KMS-11 (cell line): Measurements from ENCODE around the gene DGCR2.
"Not testable (repeated sequence)": the region's sequence is repeated elsewhere in the genome, so short reads cannot be mapped to it uniquely, and the experiment has no call there.

Experiments
- H2AFZ ChIP-seq: fragments of 200-600 bp; sonication (generic); 2 replicates; pipeline ENCODE4 v1.6.1; 2016; ENCODE audit warnings: antibody characterized with exemption, mixed run types, low read depth
- H3K27ac ChIP-seq: fragments of 200-600 bp; sonication (generic); 2 replicates; pipeline ENCODE4 v1.6.1; 2016; ENCODE audit warnings: mild to moderate bottlenecking, mixed run types
- H3K27me3 ChIP-seq: fragments of 200-600 bp; sonication (generic); 2 replicates; pipeline ENCODE4 v1.6.1; 2017; ENCODE audit warnings: mild to moderate bottlenecking, low read depth, mixed run types, moderate library complexity; ENCODE audit not compliant: insufficient read depth
- H3K36me3 ChIP-seq: fragments of 200-600 bp; sonication (generic); 2 replicates; pipeline ENCODE4 v1.6.1; 2017; ENCODE audit warnings: mild to moderate bottlenecking, mixed run types; ENCODE audit not compliant: insufficient read depth
- H3K4me1 ChIP-seq: fragments of 200-600 bp; sonication (generic); 2 replicates; pipeline ENCODE4 v1.6.1; 2016; ENCODE audit warnings: mild to moderate bottlenecking, low read depth, mixed run types; ENCODE audit not compliant: poor library complexity, severe bottlenecking
- H3K4me2 ChIP-seq: fragments of 200-600 bp; sonication (generic); 2 replicates; pipeline ENCODE4 v1.7.0; 2016; ENCODE audit warnings: mild to moderate bottlenecking, mixed run types
- H3K4me3 ChIP-seq: fragments of 200-600 bp; sonication (generic); IDR thresholded peaks from 2 replicates; pipeline ENCODE4 v1.6.1; 2017; ENCODE audit warnings: low read depth, low read length, mixed read lengths; ENCODE audit not compliant: insufficient read depth
- H3K79me2 ChIP-seq: fragments of 200-600 bp; sonication (generic); 2 replicates; pipeline ENCODE4 v1.6.1; 2016; ENCODE audit warnings: low read depth, mixed run types; ENCODE audit not compliant: insufficient read depth
- H3K9ac ChIP-seq: fragments of 200-600 bp; sonication (generic); 2 replicates; pipeline ENCODE4 v1.6.1; 2016; ENCODE audit warnings: mild to moderate bottlenecking, mixed run types
- H4K20me1 ChIP-seq: fragments of 200-600 bp; sonication (generic); 2 replicates; pipeline ENCODE4 v1.6.1; 2016; ENCODE audit warnings: mild to moderate bottlenecking, mixed run types; ENCODE audit not compliant: insufficient read depth

Gene DGCR2

GRCh38 chr22:19032898-19033567 is 89.2 kb downstream of the DGCR2 start:
- H3K36me3 ChIP-seq, H3K9ac ChIP-seq, H3K79me2 ChIP-seq, H2AFZ ChIP-seq, H3K27me3 ChIP-seq, H4K20me1 ChIP-seq, H3K4me2 ChIP-seq, H3K27ac ChIP-seq, H3K4me3 ChIP-seq, H3K4me1 ChIP-seq: not testable (repeated sequence)

DNA sequence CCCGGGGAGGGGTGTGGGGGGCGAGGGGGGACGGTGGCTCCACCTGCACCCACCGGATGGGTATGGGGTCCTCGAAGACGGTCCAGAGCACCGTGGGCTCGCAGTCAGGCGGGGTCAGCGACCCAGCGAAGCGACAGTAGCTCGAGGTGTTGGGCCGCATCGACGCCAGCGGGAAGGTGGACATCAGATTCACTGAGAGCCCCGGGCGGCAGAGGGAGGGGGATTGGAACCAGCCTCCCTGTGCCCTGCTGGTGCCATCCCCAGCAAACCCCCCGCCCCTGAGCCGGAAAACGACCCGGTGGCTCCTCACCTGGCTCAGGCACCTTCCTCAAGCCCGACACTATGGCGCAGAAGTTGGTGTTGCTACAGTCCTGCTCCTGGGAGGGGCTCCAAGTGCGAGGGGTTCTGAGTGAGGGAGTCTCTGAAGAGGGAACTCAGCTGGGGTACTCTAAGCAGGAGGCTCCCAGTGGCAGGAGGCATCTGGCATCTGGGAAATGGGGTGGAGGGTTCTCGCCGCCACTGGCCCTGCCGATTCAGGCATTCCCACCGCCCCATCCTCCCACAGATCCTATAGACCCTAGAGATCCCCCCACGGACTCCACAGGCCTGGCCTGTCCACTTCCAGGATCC is 89.9 kb downstream of the DGCR2 start:
- H4K20me1 ChIP-seq, H3K79me2 ChIP-seq, H3K9ac ChIP-seq, H2AFZ ChIP-seq, H3K27ac ChIP-seq, H3K4me2 ChIP-seq, H3K36me3 ChIP-seq, H3K4me3 ChIP-seq, H3K4me1 ChIP-seq, H3K27me3 ChIP-seq: not testable (repeated sequence)

- H4K20me1 ChIP-seq, H3K27me3 ChIP-seq, H3K79me2 ChIP-seq, H3K4me3 ChIP-seq, H3K4me1 ChIP-seq, H2AFZ ChIP-seq, H3K36me3 ChIP-seq, H3K27ac ChIP-seq, H3K9ac ChIP-seq, H3K4me2 ChIP-seq: not testable (repeated sequence)
These were observed 91.3 kb downstream of the DGCR2 start for GRCh38 chr22:19030889-19031252.

DNA sequence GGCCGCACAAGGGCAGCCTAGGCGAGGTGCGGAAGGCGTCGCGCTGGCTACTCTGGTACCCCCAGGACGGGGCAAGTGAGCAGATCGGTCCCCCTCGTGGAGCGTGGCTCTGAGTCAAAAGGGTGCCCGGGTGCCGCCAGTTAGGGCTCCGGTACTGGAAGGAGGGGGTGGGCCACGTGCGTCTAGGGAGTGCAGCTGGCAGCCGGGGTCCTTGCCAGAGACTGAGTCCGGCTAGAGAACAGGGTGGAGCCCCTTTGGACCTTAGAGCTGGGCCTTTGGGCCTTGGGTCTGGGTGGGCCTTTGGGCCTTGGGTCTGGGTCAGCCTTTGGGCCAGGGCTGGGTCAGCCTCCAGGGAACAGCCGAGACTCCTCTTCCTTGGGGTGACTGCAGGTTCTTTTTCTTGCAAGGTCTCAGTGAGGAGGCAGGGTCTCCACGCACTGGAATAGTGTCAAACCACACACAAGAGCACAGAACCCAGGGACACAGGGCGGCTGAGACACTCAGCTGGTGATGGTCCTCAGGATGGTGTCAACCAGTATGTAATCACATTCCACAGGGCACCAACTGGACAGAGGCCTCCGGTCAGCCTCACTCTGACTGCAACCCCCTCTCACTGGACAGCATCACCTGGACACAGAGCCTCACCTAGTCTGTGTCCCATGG is 91.9 kb downstream of the DGCR2 start:
- H3K9ac ChIP-seq, H3K4me1 ChIP-seq, H2AFZ ChIP-seq, H3K79me2 ChIP-seq, H3K27ac ChIP-seq, H4K20me1 ChIP-seq, H3K4me3 ChIP-seq, H3K4me2 ChIP-seq, H3K27me3 ChIP-seq, H3K36me3 ChIP-seq: not testable (repeated sequence)

DNA sequence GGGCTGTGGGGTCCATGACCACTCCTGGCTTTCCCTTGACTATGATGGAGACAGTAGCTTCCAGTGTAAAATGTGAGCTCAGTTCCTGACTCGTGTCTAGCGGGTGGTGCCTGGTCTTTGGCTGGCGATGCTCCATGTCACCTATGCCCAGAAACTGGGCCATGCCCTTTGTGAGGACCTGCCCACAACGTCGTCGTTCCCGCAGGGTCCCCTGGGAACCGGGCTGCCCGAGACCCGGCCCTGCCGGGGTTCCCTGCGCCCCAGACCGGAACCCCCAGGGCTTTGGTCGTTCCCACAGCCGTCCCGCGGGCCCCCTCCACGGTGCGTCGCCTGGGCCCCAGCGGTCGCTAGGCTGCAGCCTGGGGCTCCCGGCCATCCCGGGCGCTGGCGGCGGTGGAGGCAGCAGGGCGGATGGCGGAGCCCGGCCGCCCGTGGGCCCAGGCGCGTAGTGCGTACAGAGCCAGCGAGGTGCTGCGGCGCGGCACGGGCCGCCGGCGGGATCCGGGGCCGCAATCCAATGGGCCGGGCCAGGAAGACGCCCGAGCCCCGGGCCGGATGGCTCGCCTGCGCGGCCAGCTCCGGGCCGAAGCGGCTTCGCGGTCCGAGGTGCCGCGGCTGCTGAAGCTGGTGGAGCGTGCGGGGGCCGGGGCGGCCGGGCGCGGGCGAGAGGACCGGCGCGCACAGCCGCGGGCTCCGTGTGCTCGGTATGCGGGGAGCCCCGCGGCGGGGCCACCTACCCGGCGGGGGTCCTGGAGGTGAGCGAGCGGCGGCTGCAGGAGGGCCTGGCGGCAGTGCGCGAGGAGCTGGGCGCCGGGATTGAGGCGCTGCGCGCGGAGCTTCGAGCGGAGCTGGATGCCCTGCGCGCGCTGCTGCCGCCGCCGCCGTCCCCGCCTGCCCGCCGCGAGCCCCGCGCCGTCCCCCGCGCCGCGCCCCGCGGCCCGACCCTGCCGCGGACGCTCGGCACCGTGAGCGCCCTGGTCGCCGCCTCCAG is 92.8 kb downstream of the DGCR2 start:
- not testable (repeated sequence) for H3K27me3 ChIP-seq, H3K9ac ChIP-seq, H3K4me2 ChIP-seq, H4K20me1 ChIP-seq, H2AFZ ChIP-seq, H3K79me2 ChIP-seq, H3K36me3 ChIP-seq, H3K4me3 ChIP-seq, H3K27ac ChIP-seq, H3K4me1 ChIP-seq

GRCh38 chr22:19028060-19028455 is 94.2 kb downstream of the DGCR2 start:
- not testable (repeated sequence) for H3K36me3 ChIP-seq, H3K4me3 ChIP-seq, H2AFZ ChIP-seq, H4K20me1 ChIP-seq, H3K27me3 ChIP-seq, H3K79me2 ChIP-seq, H3K4me1 ChIP-seq, H3K9ac ChIP-seq, H3K27ac ChIP-seq, H3K4me2 ChIP-seq

- not testable (repeated sequence) for H3K27ac ChIP-seq, H3K4me3 ChIP-seq, H3K36me3 ChIP-seq, H3K4me2 ChIP-seq, H4K20me1 ChIP-seq, H3K79me2 ChIP-seq, H3K27me3 ChIP-seq, H3K4me1 ChIP-seq, H3K9ac ChIP-seq, H2AFZ ChIP-seq
These were observed 94.7 kb downstream of the DGCR2 start for GRCh38 chr22:19027371-19028059.

GRCh38 chr22:19026080-19026479 is 96.1 kb downstream of the DGCR2 start:
- not testable (repeated sequence) for H4K20me1 ChIP-seq, H3K79me2 ChIP-seq, H2AFZ ChIP-seq, H3K36me3 ChIP-seq, H3K27me3 ChIP-seq, H3K4me2 ChIP-seq, H3K27ac ChIP-seq, H3K4me1 ChIP-seq, H3K9ac ChIP-seq, H3K4me3 ChIP-seq

DNA sequence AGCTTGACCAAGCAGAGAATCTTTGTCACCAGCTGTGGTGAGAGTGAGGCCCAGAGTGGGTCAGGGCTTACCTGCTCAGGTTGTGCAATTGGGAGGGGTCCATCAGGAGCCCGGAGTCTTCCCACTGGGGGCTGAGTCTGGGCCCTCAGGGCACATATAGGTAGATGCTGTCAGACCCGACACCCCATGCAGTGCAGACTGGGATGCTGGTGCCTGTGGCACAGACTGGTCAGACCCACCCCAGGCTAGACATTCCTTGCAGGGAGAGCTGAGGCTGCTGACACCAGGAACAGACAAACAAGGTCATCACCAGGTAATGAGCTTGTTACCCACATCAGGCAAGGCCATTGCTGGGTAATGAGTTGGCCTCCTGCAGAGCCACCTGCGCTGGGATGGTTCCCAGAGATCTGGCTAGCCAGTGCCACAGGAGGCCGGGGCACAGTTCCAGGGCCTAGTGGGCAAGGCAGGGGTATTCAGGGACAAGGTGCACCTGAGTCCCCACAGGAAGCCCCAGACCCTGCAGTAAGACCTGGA is 97.2 kb downstream of the DGCR2 start:
- H3K27me3 ChIP-seq: peaks cover 14% of the 10 kb centered on the region; the same call in 1 of the 2 replicates

More for the DNA sequence above, 97.2 kb downstream of the DGCR2 start:
- not testable (repeated sequence) for H3K9ac ChIP-seq, H3K27ac ChIP-seq, H3K36me3 ChIP-seq, H3K4me2 ChIP-seq, H2AFZ ChIP-seq, H3K79me2 ChIP-seq, H3K4me3 ChIP-seq, H4K20me1 ChIP-seq, H3K4me1 ChIP-seq
